Natural killer cell (primary cell): ENCODE measurements around the gene MYLK. TPM values are rescaled to one million over a fixed set of nuclear protein-coding genes. Genes with fewer than 3 reads are reported as not detected.

Experiments used
- ATAC-seq, 3 donors: fragments of 150-1000 bp in 2 of 3; fragments of 200-7000 bp in 1 of 3; cut with Tn5 transposase; 1 replicate in 1 of 3; 2 replicates in 2 of 3; pipeline ENCODE4 v1.10.0; 2021; ENCODE audit warnings: mild to moderate bottlenecking in 2 of 3, moderate library complexity in 2 of 3
- DNase-seq, 2 donors: peaks; one replicate each; pipeline versions ENCODE4 v3.0.0 to v3.0.0-alpha.2; 2013 to 2021; ENCODE audit warnings: mixed read lengths in 1 of 2
- H3K27ac ChIP-seq: one replicate; pipeline ENCODE4 v1.5.1; 2013; ENCODE audit warnings: mild to moderate bottlenecking, low read length
- H3K27me3 ChIP-seq: one replicate; pipeline ENCODE4 v1.6.1; 2013; ENCODE audit warnings: low read length; ENCODE audit not compliant: control insufficient read depth, insufficient read depth
- H3K36me3 ChIP-seq: one replicate; pipeline ENCODE4 v1.6.1; 2013; ENCODE audit warnings: low read length; ENCODE audit not compliant: control insufficient read depth, insufficient read depth
- H3K4me1 ChIP-seq: one replicate; pipeline ENCODE4 v1.6.1; 2013; ENCODE audit warnings: low read length; ENCODE audit not compliant: control insufficient read depth, insufficient read depth
- H3K4me3 ChIP-seq: one replicate; pipeline ENCODE4 v1.5.1; 2013; ENCODE audit warnings: low read length
- H3K9me3 ChIP-seq: one replicate; pipeline ENCODE4 v1.6.1; 2013; ENCODE audit warnings: low read length; ENCODE audit not compliant: control insufficient read depth, insufficient read depth
- H3K27ac Mint-ChIP-seq, 2 donors: one replicate each; pipeline ENCODE4 v1.8.0; 2022; ENCODE audit warnings: mild to moderate bottlenecking in 2 of 2, mixed read lengths in 2 of 2, moderate library complexity in 1 of 2
- H3K27me3 Mint-ChIP-seq, 2 donors: one replicate each; pipeline ENCODE4 v1.8.0; 2022; ENCODE audit warnings: low read depth in 2 of 2, mixed read lengths in 2 of 2
- H3K36me3 Mint-ChIP-seq: one replicate; pipeline ENCODE4 v1.8.0; 2022; ENCODE audit warnings: mixed read lengths
- H3K4me1 Mint-ChIP-seq, 2 donors: one replicate each; pipeline ENCODE4 v1.8.0; 2022; ENCODE audit warnings: mixed read lengths in 2 of 2
- H3K4me3 Mint-ChIP-seq: one replicate; pipeline ENCODE4 v1.8.0; 2022; ENCODE audit warnings: mild to moderate bottlenecking, moderate library complexity, mixed read lengths
- H3K9me3 Mint-ChIP-seq, 2 donors: one replicate each; pipeline ENCODE4 v1.8.0; 2022; ENCODE audit warnings: mixed read lengths in 2 of 2
- WGBS: methylation state at CpG from one replicate; pipeline ENCODE4 v1.1.7; 2013; ENCODE audit warnings: missing lambda C conversion rate; ENCODE audit not compliant: insufficient coverage; 5-methylcytosine and 5-hydroxymethylcytosine counted together
- intact Hi-C: fragments of 100-400 bp; cut with micrococcal nuclease; formaldehyde crosslinking; loops from one replicate; pipeline ENCODE4 v1.14.2; 2022
- total RNA-seq, 4 donors: library from RNA; stranded (reverse); fragments of 120-200 nt in 1 of 4; gene quantifications; one replicate each; pipeline versions ENCODE4 v1.2.3 to v1.2.4, GENCODE V29; 2013 to 2022
- TF ChIP-seq, protein P1 (sequence below): fragments of 200-600 bp; IDR thresholded peaks from one replicate; pipeline ENCODE4 v1.8.0; 2022; ENCODE audit warnings: antibody characterized with exemption

Gene MYLK
- total RNA-seq, 3 donors from 2014 or later (not counting 1 experiment from before 2014, with no cell fraction given), result 0.39 to 5.4 (median 3.4) TPM

DNA sequence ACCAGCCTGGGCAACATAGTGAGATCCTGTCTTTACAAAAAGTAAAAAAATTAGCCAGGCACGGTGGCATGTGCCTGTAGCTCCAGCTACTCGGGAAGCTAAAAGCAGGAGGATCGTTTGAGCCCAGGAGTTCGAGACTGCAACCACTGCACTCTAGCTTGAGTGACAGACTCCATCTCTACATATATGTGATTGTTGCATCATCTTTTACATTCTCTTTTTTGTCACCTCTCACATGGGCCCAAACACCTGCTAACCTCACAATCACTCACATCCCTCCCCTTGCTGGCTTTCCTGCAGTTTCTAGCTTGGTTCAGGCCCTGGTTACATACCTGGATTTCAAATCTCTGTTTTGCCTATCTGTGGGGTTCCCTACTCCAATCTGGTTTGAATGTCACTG lies 19.4 kb downstream of the MYLK start:
- Histone ChIP-seq H3K27ac (no peak overlapping the region), H3K4me3 (no peak overlapping the region), H3K9me3 (no peaks in the 10 kb centered on the region), H3K27me3 (no peaks in the 10 kb centered on the region), H3K36me3 (no peaks in the 10 kb centered on the region), H3K4me1 (no peaks in the 10 kb centered on the region)
- ATAC-seq, result no peak
- Mint-ChIP-seq H3K4me3 (no peak overlapping the region), H3K27me3 (peaks cover 0 to 3% of the 10 kb centered on the region in 2 donors), H3K4me1 (no peaks in the 10 kb centered on the region), H3K9me3 (no peaks in the 10 kb centered on the region), H3K27ac (no peak overlapping the region), H3K36me3 (no peaks in the 10 kb centered on the region)
- no peak for DNase-seq
- intact Hi-C loops, result no loop called here
- TF ChIP-seq, protein P1, sequence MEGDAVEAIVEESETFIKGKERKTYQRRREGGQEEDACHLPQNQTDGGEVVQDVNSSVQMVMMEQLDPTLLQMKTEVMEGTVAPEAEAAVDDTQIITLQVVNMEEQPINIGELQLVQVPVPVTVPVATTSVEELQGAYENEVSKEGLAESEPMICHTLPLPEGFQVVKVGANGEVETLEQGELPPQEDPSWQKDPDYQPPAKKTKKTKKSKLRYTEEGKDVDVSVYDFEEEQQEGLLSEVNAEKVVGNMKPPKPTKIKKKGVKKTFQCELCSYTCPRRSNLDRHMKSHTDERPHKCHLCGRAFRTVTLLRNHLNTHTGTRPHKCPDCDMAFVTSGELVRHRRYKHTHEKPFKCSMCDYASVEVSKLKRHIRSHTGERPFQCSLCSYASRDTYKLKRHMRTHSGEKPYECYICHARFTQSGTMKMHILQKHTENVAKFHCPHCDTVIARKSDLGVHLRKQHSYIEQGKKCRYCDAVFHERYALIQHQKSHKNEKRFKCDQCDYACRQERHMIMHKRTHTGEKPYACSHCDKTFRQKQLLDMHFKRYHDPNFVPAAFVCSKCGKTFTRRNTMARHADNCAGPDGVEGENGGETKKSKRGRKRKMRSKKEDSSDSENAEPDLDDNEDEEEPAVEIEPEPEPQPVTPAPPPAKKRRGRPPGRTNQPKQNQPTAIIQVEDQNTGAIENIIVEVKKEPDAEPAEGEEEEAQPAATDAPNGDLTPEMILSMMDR, result no peak
- WGBS, result 87% methylated on average over 4 of the region's 4 CpGs

DNA sequence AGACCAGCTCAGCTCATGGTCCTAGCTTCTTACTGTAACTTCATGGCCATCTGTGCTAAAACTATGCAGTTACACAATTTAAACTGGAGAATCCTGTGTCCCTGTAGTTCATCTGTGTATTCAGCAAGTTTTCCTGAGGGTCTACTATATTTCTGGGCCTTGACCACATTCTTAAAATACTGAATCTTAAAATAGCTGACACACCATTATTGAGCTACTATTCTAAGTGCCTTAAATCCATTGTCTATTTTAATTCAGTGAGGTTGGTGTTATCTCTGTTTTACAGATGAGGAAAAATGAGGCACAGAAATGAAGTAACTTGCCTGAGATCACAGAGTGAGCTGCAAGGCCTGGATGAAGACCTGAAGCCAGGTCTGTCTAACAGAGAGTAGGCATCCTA lies 22.0 kb downstream of the MYLK start:
- no peaks in the 10 kb centered on the region for H3K9me3 ChIP-seq
- Mint-ChIP-seq H3K4me1 (no peaks in the 10 kb centered on the region), H3K27me3 (peaks cover 0 to 3% of the 10 kb centered on the region in 2 donors), H3K27ac (no peak overlapping the region), H3K4me3 (no peak overlapping the region), H3K36me3 (no peaks in the 10 kb centered on the region), H3K9me3 (no peaks in the 10 kb centered on the region)
- ATAC-seq (no peak), DNase-seq (no peak)
- no peaks in the 10 kb centered on the region for H3K27me3 ChIP-seq
- no peaks in the 10 kb centered on the region for H3K36me3 ChIP-seq
- no peak overlapping the region for H3K4me3 ChIP-seq
- H3K4me1 ChIP-seq, result no peaks in the 10 kb centered on the region
- intact Hi-C loops, result no loop called here
- TF ChIP-seq, protein P1, result no peak
- no peak overlapping the region for H3K27ac ChIP-seq

DNA sequence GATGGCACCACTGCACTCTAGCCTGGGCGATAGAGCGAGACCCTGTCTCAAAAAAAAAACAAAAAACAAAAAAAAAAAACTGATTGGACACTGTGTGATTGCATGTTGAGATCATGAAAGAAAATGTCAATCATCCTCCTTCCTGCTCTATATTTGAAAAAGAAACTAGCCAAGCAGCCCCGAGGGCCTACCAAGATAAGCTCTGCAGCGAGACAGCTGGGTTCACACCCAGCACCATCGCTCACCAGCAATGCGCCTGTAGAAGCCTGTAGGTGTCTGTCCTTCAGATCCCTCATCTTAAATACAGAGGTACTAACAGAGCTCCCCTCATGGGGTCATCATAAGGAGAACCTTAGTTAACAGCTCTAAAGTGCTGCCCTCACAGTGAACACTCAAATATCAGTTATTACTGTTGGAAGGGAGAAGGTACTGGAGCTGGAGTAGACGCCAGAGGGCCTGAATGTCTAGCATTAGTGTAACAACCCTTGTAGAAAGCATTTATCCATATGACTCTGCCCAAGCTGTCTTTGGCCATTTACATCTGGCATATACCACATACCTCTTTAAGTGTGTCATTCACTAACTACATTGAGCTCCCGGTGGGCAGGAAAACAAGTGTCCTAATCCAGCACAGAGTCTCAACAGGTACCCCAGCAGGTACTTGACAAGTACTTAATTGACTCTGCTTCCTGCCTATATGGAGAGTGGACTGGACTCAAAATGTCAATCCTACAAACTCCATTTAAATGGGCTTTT lies 22.9 kb downstream of the MYLK start:
- no peak overlapping the region for H3K4me3 ChIP-seq
- WGBS, result 80% methylated on average over 7 of the region's 8 CpGs

More for the DNA sequence above, 22.9 kb downstream of the MYLK start:
- H3K27ac ChIP-seq, result no peak overlapping the region
- Mint-ChIP-seq H3K27ac (no peak overlapping the region), H3K4me3 (no peak overlapping the region), H3K9me3 (peaks cover 0 to 2% of the 10 kb centered on the region in 2 donors), H3K27me3 (peaks cover 0 to 3% of the 10 kb centered on the region in 2 donors), H3K36me3 (no peaks in the 10 kb centered on the region), H3K4me1 (no peaks in the 10 kb centered on the region)
- H3K27me3 ChIP-seq, result no peaks in the 10 kb centered on the region
- no peak for DNase-seq
- TF ChIP-seq, protein P1, result no peak
- no peaks in the 10 kb centered on the region for H3K9me3 ChIP-seq
- H3K4me1 ChIP-seq, result no peaks in the 10 kb centered on the region
- ATAC-seq, result no peak
- intact Hi-C loops, result no loop called here
- no peaks in the 10 kb centered on the region for H3K36me3 ChIP-seq
